SK-N-SH treated with all-trans-retinoic acid at 6 μM for 48 hours (cell line): ENCODE data around the gene CLTC.

Source experiments
- ATAC-seq: fragments of 200-7000 bp; cut with Tn5 transposase; 3 replicates; pipeline ENCODE4 v1.9.1; 2020; ENCODE audit warnings: mild to moderate bottlenecking, moderate library complexity
- ARNTL ChIP-seq: fragments of 450-650 bp; formaldehyde crosslinking; IDR thresholded peaks from 2 replicates; pipeline ENCODE4 v1.5.0; 2020; ENCODE audit warnings: low read depth, mild to moderate bottlenecking, moderate library complexity, borderline replicate concordance
- BACH2 ChIP-seq: fragments of 250-450 bp; sonication (Bioruptor Pico); IDR thresholded peaks from 2 replicates; pipeline ENCODE4 v1.9.0; 2021; ENCODE audit warnings: mild to moderate bottlenecking, borderline replicate concordance
- CSDC2 ChIP-seq: fragments of 250-450 bp; sonication (Bioruptor Pico); IDR thresholded peaks from 2 replicates; pipeline ENCODE4 v1.5.0; 2020; ENCODE audit warnings: mild to moderate bottlenecking, moderate library complexity
- ESRRG ChIP-seq: fragments of 250-450 bp; sonication (Bioruptor Pico); IDR thresholded peaks from 2 replicates; pipeline ENCODE4 v1.6.1; 2021; ENCODE audit warnings: mild to moderate bottlenecking
- GLIS3 ChIP-seq: fragments of 250-450 bp; sonication (Bioruptor Pico); IDR thresholded peaks from 2 replicates; pipeline ENCODE4 v1.5.0; 2020; ENCODE audit warnings: mild to moderate bottlenecking, moderate library complexity
- ISL1 ChIP-seq: fragments of 250-450 bp; sonication (Bioruptor Pico); IDR thresholded peaks from 2 replicates; pipeline ENCODE4 v2.1.2; 2022; ENCODE audit warnings: mild to moderate bottlenecking, moderate library complexity
- OSR1 ChIP-seq: fragments of 250-450 bp; sonication (Bioruptor Pico); IDR thresholded peaks from 2 replicates; pipeline ENCODE4 v1.8.0; 2022; ENCODE audit warnings: moderate library complexity, mild to moderate bottlenecking, inconsistent platforms
- PPARA ChIP-seq: fragments of 250-450 bp; sonication (Bioruptor Pico); IDR thresholded peaks from 2 replicates; pipeline ENCODE4 v1.5.0; 2020; ENCODE audit warnings: mild to moderate bottlenecking, borderline replicate concordance
- RARB ChIP-seq: fragments of 250-450 bp; sonication (Bioruptor Pico); IDR thresholded peaks from 2 replicates; pipeline ENCODE4 v1.8.0; 2021; ENCODE audit warnings: mild to moderate bottlenecking, moderate library complexity
- SNAI2 ChIP-seq: fragments of 250-450 bp; sonication (Bioruptor Pico); IDR thresholded peaks from 2 replicates; pipeline ENCODE4 v1.5.0; 2020; ENCODE audit warnings: mild to moderate bottlenecking, moderate library complexity
- TCF4 ChIP-seq: fragments of 250-450 bp; sonication (Bioruptor Pico); IDR thresholded peaks from 2 replicates; pipeline ENCODE4 v1.8.0; 2021; ENCODE audit warnings: mild to moderate bottlenecking, moderate library complexity, borderline replicate concordance
- TOX ChIP-seq: fragments of 250-450 bp; sonication (Bioruptor Pico); IDR thresholded peaks from 2 replicates; pipeline ENCODE4 v1.8.0; 2021; ENCODE audit warnings: mild to moderate bottlenecking, moderate library complexity, borderline replicate concordance
- ZC3H10 ChIP-seq: fragments of 250-450 bp; sonication (Bioruptor Pico); IDR thresholded peaks from 2 replicates; pipeline ENCODE4 v1.5.1; 2021; ENCODE audit warnings: mild to moderate bottlenecking, moderate library complexity
- ZFP3 ChIP-seq: fragments of 250-450 bp; sonication (Bioruptor Pico); IDR thresholded peaks from 2 replicates; pipeline ENCODE4 v1.5.0; 2020; ENCODE audit warnings: mild to moderate bottlenecking, moderate library complexity
- ZFP30 ChIP-seq: fragments of 450-650 bp; formaldehyde crosslinking; IDR thresholded peaks from 2 replicates; pipeline ENCODE4 v1.5.0; 2022; ENCODE audit warnings: mild to moderate bottlenecking, moderate library complexity
- ZNF565 ChIP-seq: fragments of 450-650 bp; formaldehyde crosslinking; conservative IDR thresholded peaks from 2 replicates; pipeline ENCODE4 v1.5.0; 2020; ENCODE audit warnings: low read depth, mild to moderate bottlenecking, moderate library complexity
- ZNF70 ChIP-seq: fragments of 450-650 bp; formaldehyde crosslinking; IDR thresholded peaks from 2 replicates; pipeline ENCODE4 v1.5.0; 2020; ENCODE audit warnings: mild to moderate bottlenecking, moderate library complexity
- ZNF8 ChIP-seq: fragments of 450-650 bp; formaldehyde crosslinking; IDR thresholded peaks from 2 replicates; pipeline ENCODE4 v1.5.0; 2020; ENCODE audit warnings: mild to moderate bottlenecking, moderate library complexity
- TF ChIP-seq, protein P1 (sequence below): fragments of 250-450 bp; sonication (Bioruptor Pico); IDR thresholded peaks from 2 replicates; pipeline ENCODE4 v1.5.1; 2020; ENCODE audit warnings: low read depth, mild to moderate bottlenecking, moderate library complexity
- TF ChIP-seq, protein P2 (sequence below): fragments of 250-450 bp; sonication (Bioruptor Pico); IDR thresholded peaks from 2 replicates; pipeline ENCODE4 v1.8.0; 2020; ENCODE audit warnings: mild to moderate bottlenecking, moderate library complexity, borderline replicate concordance
- TF ChIP-seq, protein P3 (sequence below): fragments of 250-450 bp; sonication (Bioruptor Pico); IDR thresholded peaks from 2 replicates; pipeline ENCODE4 v1.5.1; 2021; ENCODE audit warnings: mild to moderate bottlenecking, moderate library complexity
- TF ChIP-seq, protein P4 (sequence below): fragments of 250-450 bp; sonication (Bioruptor Pico); IDR thresholded peaks from 2 replicates; pipeline ENCODE4 v1.5.0; 2020; ENCODE audit warnings: mild to moderate bottlenecking, moderate library complexity

CLTC gene

DNA sequence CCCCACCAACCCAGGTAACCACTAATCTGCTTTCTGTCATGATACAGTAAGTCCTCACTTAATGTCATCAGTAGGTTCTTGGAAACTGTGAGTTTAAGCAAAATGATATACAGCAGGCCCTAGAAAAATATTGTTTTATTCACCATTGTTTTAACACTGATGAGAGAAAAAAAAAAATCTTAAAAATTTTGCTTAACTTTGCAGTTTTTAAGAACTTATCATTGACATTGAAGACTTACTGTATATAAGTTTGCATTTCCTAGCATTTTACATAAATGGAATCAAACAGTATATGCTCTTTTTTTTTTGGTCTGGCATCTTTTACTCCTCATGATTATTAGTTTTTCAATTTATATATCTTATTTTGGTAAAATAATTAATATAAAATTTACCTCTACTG lies 19.5 kb upstream of the CLTC start:
- no peak for ATAC-seq
- TF ChIP-seq TOX (CRISPR knock-in tag): no peak

DNA sequence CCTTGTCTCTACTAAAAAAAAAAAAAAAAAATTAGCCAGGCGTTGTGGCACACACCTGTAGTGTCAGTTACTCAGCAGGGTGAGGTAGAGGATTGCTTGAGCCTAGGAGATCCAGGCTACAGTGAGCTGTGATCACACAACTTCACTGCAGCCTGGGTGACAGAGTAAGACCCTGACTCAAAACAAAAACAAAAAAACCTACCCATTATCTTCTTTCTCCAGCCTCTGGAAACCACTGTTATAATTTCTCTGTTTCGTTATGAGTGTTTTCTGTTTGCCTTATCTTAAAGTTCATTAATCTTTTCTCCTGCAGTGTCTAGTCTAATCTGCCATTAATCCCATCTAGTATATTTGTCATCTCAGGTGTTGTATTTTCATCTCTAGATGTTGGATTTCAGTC lies 18.6 kb upstream of the CLTC start:
- TF ChIP-seq, protein P1, sequence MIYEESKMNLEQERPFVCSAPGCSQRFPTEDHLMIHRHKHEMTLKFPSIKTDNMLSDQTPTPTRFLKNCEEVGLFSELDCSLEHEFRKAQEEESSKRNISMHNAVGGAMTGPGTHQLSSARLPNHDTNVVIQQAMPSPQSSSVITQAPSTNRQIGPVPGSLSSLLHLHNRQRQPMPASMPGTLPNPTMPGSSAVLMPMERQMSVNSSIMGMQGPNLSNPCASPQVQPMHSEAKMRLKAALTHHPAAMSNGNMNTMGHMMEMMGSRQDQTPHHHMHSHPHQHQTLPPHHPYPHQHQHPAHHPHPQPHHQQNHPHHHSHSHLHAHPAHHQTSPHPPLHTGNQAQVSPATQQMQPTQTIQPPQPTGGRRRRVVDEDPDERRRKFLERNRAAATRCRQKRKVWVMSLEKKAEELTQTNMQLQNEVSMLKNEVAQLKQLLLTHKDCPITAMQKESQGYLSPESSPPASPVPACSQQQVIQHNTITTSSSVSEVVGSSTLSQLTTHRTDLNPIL: no peak
- TF ChIP-seq TOX (CRISPR knock-in tag) (no peak), ISL1 (no peak)
- no peak for ATAC-seq

DNA sequence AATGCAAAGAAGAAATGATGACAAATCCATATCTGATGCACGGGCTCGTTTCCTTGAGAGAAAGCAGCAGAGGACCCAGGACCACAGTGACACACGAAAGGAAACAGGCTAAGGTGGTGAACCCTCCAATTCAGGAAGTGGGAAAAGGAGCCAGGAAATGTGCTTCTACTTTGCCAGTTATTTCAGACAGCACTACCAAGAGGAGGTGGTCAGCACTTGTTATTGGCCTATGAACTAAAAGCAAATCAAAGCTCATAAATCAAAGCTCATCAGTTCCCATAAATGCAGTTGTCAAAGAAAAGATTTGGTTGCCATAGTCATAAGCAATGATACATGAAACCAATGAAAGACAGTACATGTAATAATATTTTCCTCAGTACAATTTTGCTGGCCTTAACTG lies 12.6 kb upstream of the CLTC start:
- TF ChIP-seq CSDC2 (CRISPR knock-in tag) (no peak), ZNF565 (CRISPR knock-in tag) (no peak), BACH2 (CRISPR knock-in tag) (no peak), SNAI2 (CRISPR knock-in tag) (no peak), PPARA (no peak), ZFP3 (CRISPR knock-in tag) (no peak), ISL1 (no peak), TCF4 (no peak), ZFP30 (CRISPR knock-in tag) (no peak), RARB (CRISPR knock-in tag) (no peak), ARNTL (CRISPR knock-in tag) (no peak), ZNF8 (CRISPR knock-in tag) (no peak), ZC3H10 (no peak), ESRRG (CRISPR knock-in tag) (no peak), GLIS3 (no peak)
- TF ChIP-seq, protein P2, sequence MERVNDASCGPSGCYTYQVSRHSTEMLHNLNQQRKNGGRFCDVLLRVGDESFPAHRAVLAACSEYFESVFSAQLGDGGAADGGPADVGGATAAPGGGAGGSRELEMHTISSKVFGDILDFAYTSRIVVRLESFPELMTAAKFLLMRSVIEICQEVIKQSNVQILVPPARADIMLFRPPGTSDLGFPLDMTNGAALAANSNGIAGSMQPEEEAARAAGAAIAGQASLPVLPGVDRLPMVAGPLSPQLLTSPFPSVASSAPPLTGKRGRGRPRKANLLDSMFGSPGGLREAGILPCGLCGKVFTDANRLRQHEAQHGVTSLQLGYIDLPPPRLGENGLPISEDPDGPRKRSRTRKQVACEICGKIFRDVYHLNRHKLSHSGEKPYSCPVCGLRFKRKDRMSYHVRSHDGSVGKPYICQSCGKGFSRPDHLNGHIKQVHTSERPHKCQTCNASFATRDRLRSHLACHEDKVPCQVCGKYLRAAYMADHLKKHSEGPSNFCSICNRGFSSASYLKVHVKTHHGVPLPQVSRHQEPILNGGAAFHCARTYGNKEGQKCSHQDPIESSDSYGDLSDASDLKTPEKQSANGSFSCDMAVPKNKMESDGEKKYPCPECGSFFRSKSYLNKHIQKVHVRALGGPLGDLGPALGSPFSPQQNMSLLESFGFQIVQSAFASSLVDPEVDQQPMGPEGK: no peak
- no peak for ATAC-seq

DNA sequence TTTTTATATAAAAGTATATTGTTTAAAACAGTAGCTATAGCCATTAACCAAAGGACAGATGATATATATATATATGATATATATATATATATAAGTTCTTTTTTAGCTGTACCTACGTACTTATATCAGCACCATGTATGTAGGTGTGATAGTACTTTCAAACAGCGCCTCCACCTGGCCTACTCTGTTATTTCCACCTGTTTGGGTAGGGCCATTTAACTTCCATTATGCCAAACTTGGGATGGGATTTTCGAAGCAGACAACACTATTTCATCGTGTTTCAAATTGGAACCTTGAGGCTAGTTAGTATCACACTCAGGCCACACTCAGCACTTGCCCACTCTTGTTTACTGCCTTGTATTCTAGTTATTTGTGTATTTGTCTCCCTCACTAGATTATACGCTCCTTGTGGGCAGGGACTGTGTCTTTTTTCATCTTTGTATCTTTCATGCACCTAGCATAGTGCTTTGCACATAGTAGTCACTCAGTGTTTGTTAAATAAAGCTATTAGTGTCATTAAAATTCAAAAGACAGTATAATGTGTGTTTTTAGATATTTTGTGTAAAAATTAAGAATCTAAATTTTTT lies 11.8 kb upstream of the CLTC start:
- ATAC-seq: no peak
- TF ChIP-seq CSDC2 (CRISPR knock-in tag) (no peak), RARB (CRISPR knock-in tag) (no peak), PPARA (no peak), GLIS3 (no peak), ARNTL (CRISPR knock-in tag) (no peak), BACH2 (CRISPR knock-in tag) (no peak), ZC3H10 (no peak), TOX (CRISPR knock-in tag) (no peak), ZNF565 (CRISPR knock-in tag) (no peak), ISL1 (no peak), OSR1 (CRISPR knock-in tag) (no peak), ZNF70 (CRISPR knock-in tag) (no peak), ZNF8 (CRISPR knock-in tag) (no peak), TCF4 (no peak), ZFP30 (CRISPR knock-in tag) (no peak), ZFP3 (CRISPR knock-in tag) (no peak)
- TF ChIP-seq, protein P2: no peak
- TF ChIP-seq, protein P3, sequence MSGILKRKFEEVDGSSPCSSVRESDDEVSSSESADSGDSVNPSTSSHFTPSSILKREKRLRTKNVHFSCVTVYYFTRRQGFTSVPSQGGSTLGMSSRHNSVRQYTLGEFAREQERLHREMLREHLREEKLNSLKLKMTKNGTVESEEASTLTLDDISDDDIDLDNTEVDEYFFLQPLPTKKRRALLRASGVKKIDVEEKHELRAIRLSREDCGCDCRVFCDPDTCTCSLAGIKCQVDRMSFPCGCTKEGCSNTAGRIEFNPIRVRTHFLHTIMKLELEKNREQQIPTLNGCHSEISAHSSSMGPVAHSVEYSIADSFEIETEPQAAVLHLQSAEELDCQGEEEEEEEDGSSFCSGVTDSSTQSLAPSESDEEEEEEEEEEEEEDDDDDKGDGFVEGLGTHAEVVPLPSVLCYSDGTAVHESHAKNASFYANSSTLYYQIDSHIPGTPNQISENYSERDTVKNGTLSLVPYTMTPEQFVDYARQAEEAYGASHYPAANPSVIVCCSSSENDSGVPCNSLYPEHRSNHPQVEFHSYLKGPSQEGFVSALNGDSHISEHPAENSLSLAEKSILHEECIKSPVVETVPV: no peak
- TF ChIP-seq, protein P1: no peak
- TF ChIP-seq, protein P4, sequence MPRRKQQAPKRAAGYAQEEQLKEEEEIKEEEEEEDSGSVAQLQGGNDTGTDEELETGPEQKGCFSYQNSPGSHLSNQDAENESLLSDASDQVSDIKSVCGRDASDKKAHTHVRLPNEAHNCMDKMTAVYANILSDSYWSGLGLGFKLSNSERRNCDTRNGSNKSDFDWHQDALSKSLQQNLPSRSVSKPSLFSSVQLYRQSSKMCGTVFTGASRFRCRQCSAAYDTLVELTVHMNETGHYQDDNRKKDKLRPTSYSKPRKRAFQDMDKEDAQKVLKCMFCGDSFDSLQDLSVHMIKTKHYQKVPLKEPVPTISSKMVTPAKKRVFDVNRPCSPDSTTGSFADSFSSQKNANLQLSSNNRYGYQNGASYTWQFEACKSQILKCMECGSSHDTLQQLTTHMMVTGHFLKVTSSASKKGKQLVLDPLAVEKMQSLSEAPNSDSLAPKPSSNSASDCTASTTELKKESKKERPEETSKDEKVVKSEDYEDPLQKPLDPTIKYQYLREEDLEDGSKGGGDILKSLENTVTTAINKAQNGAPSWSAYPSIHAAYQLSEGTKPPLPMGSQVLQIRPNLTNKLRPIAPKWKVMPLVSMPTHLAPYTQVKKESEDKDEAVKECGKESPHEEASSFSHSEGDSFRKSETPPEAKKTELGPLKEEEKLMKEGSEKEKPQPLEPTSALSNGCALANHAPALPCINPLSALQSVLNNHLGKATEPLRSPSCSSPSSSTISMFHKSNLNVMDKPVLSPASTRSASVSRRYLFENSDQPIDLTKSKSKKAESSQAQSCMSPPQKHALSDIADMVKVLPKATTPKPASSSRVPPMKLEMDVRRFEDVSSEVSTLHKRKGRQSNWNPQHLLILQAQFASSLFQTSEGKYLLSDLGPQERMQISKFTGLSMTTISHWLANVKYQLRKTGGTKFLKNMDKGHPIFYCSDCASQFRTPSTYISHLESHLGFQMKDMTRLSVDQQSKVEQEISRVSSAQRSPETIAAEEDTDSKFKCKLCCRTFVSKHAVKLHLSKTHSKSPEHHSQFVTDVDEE (CRISPR knock-in tag): no peak
